Suprapubic skin (tissue), 3 donors: ENCODE measurements around the gene PIEZO1.

ENCODE experiments used
- CTCF ChIP-seq, 2 donors: fragments of 200-600 bp in 1 of 2; fragments of 450-650 bp in 1 of 2; sonication (generic) in 1 of 2; IDR thresholded peaks; one replicate each; pipeline ENCODE4 v1.5.1; 2016 to 2019; ENCODE audit warnings: antibody characterized with exemption in 2 of 2, mild to moderate bottlenecking in 1 of 2, moderate library complexity in 1 of 2
- POLR2A ChIP-seq, 2 donors: fragments of 450-650 bp; IDR thresholded peaks; one replicate each; pipeline ENCODE4 v1.6.1; 2017; ENCODE audit warnings: antibody characterized with exemption in 2 of 2, mild to moderate bottlenecking in 2 of 2, moderate library complexity in 2 of 2

GRCh38 chr16:88693420-88694177, 91.4 kb downstream of the PIEZO1 start:
- no peak for TF ChIP-seq POLR2A (IDR thresholded peaks at IDR 0.05)
- TF ChIP-seq CTCF (IDR thresholded peaks at IDR 0.05), result no peak
